ENCODE data around the gene MKNK2.
A peak's percentile ranks its signal among the peaks of the same experiment; 100 is the strongest.

The MKNK2 gene

GRCh38 chr19:2079865-2080301, 28.8 kb upstream of the MKNK2 start:
- DNase-seq: no peak

GRCh38 chr19:2079076-2079864, 28.2 kb upstream of the MKNK2 start:
- DNase-seq: no peak

- no peak for DNase-seq
Observed at GRCh38 chr19:2077833-2078619, 27.0 kb upstream of the MKNK2 start.

- no peak for DNase-seq
Observed at GRCh38 chr19:2077398-2077797, 26.4 kb upstream of the MKNK2 start.

GRCh38 chr19:2076526-2076944, 25.5 kb upstream of the MKNK2 start:
- DNase-seq: no peak

- DNase-seq: no peak
Observed at GRCh38 chr19:2072757-2073551, 21.9 kb upstream of the MKNK2 start.

- DNase-seq: no peak
Observed at GRCh38 chr19:2070986-2071673, 20.1 kb upstream of the MKNK2 start.

GRCh38 chr19:2070436-2070827, 19.4 kb upstream of the MKNK2 start:
- DNase-seq: no peak

GRCh38 chr19:2064788-2065524, 13.9 kb upstream of the MKNK2 start:
- no peak for DNase-seq

GRCh38 chr19:2064395-2064787, 13.3 kb upstream of the MKNK2 start:
- DNase-seq: no peak

GRCh38 chr19:2063824-2064223, 12.8 kb upstream of the MKNK2 start:
- no peak for DNase-seq

- DNase-seq: no peak
Observed at GRCh38 chr19:2062770-2063169, 11.7 kb upstream of the MKNK2 start.

GRCh38 chr19:2062389-2062729, 11.3 kb upstream of the MKNK2 start:
- no peak for DNase-seq

- peak; percentile 96 for DNase-seq
Observed at GRCh38 chr19:2061495-2062388, 10.7 kb upstream of the MKNK2 start.

- no peak for DNase-seq
Observed at GRCh38 chr19:2060884-2061494, 9.9 kb upstream of the MKNK2 start.

- no peak for DNase-seq
Observed at GRCh38 chr19:2059422-2060201, 8.6 kb upstream of the MKNK2 start.

GRCh38 chr19:2058570-2059421, 7.8 kb upstream of the MKNK2 start:
- no peak for DNase-seq

Measured in GF-D8 (cell line).